LNCaP clone FGC (cell line): ENCODE results near the gene NADSYN1.

Source experiments
- DNase-seq: peaks from one replicate; pipeline ENCODE4 v3.0.0-alpha.2; 2011; ENCODE audit warnings: low read depth
- H3K4me3 ChIP-seq: 2 replicates; pipeline ENCODE4 v1.5.1; 2011; ENCODE audit warnings: mild to moderate bottlenecking, low read depth, low read length, control low read depth
- TF ChIP-seq, protein P1 (sequence below): IDR thresholded peaks from 2 replicates; pipeline ENCODE4 v1.5.1; 2012; ENCODE audit warnings: mild to moderate bottlenecking; ENCODE audit not compliant: control insufficient read depth, insufficient read depth; ENCODE audit errors: extremely low read depth

NADSYN1 gene

DNA sequence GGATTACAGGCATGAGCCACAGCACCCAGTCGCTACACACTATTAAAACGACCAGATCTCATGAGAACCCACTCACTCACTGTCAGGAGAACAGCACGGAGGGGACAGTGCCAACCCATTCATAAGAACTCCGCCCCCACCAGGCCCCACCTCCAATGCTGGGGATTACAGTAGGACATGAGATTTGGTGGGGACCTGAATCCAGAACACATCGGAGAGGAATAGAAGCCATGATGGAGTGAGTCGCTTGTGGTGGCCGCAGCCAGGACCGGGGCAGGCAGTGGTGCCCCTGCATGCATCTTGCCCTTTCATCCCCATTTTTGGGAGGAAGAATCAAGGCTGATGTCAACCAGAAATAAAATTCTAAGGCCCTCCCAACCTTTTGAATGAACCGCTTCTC is 8.7 kb downstream of the NADSYN1 start:
- TF ChIP-seq, protein P1, sequence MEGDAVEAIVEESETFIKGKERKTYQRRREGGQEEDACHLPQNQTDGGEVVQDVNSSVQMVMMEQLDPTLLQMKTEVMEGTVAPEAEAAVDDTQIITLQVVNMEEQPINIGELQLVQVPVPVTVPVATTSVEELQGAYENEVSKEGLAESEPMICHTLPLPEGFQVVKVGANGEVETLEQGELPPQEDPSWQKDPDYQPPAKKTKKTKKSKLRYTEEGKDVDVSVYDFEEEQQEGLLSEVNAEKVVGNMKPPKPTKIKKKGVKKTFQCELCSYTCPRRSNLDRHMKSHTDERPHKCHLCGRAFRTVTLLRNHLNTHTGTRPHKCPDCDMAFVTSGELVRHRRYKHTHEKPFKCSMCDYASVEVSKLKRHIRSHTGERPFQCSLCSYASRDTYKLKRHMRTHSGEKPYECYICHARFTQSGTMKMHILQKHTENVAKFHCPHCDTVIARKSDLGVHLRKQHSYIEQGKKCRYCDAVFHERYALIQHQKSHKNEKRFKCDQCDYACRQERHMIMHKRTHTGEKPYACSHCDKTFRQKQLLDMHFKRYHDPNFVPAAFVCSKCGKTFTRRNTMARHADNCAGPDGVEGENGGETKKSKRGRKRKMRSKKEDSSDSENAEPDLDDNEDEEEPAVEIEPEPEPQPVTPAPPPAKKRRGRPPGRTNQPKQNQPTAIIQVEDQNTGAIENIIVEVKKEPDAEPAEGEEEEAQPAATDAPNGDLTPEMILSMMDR, result no peak
- H3K4me3 ChIP-seq, result no peak overlapping the region
- no peak for DNase-seq

DNA sequence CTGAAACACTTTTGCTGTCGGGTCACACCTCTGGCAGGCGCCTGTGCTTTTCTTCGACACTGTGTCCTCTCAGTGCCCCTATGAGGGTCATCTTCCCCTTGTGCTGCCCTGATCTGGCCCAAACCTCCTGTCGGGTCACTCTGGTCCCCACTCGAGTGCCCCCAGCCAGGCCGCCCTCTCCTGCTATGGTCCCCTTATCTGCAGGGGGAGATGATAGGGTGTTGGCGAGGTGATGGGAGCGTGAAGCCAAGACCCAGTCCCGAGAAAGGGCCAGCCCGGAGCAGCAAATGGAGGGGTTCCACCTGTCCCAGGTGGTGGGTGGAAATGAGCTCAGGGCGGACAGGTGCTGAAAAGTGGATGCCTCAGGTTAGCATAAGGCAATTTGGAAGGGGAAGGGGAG is 9.7 kb downstream of the NADSYN1 start:
- DNase-seq, result no peak
- TF ChIP-seq, protein P1, result no peak
- H3K4me3 ChIP-seq, result no peak overlapping the region

DNA sequence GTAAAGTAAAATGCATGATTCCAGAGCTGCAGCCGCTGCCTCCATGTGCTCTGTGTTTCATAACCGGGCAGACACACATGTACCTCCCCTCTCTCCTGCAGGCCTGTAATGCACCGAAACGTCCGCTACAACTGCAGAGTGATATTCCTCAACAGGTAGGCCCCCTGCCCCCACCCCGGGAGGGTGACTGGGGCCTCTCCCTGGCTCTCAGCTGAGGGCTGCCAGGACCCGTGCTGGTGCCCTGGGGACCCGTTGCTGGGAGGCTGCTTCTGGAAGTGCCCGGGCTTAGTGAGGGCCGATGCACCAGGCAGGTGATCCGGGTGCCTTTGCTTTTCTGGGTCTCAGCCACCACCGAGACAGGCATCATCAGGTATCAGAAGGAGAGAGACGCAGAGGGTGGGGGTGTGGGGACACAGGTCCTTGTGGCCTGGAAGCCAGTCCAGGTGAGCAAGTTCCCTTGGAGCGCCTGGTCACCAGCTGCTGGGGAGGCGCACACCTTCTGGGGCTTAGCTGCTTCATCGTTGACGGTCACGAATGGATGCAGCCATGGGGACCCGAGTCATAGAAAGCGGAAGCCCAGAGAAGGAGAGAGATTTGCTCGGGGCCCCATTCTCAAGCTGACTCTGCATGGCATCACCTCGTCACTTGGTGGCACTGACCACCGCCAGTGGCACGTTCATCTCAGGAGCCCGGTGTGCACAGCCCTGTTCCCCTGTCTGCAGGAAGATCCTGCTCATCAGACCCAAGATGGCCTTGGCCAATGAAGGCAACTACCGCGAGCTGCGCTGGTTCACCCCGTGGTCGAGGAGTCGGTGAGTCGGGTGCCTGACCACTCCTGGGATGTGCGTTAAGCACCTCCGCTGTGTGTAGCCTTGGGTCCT is 10.6 kb downstream of the NADSYN1 start:
- TF ChIP-seq, protein P1, result no peak
- no peak for DNase-seq
- H3K4me3 ChIP-seq, result no peak overlapping the region

DNA sequence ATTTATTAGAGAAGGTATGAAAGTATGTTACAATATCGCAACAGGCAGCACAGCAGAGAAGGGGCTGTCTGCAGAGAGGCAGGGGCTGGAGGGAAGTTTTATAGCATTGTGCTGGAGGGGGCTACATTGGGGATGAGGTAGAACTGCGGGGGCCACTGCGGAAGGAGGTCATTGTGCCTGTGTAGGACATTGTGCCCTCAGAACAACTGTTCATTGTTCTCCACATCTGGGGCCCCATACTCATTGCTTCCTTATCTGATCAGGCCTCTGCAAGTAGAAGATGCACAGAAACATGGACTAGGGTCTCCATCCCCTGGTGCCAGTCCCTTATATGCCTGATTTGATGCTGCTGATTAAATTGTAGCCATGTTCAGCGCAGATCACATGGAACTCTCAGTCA is 12.1 kb downstream of the NADSYN1 start:
- no peak overlapping the region for H3K4me3 ChIP-seq
- TF ChIP-seq, protein P1, result no peak
- no peak for DNase-seq

DNA sequence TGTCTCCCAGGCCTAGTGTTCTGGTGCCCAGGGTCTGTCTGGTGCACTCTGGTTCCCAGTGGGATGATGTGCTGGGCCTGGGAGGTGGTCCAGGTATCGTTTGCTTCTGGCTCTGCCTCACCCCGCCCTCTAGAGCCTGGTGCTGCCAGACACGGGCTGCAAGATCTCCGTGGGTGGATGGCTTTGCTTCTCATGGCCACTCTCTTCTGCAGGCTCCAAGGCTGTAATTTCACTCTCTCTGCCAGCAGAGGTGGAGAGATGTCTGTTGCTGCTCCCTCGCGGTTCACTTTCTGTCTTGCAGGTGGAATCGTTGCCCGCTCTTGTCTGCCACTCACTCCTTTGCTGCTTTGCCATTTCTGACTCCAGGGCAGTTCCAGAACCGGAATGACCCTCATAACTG is 13.4 kb downstream of the NADSYN1 start:
- TF ChIP-seq, protein P1, result no peak
- DNase-seq, result no peak
- no peak overlapping the region for H3K4me3 ChIP-seq

DNA sequence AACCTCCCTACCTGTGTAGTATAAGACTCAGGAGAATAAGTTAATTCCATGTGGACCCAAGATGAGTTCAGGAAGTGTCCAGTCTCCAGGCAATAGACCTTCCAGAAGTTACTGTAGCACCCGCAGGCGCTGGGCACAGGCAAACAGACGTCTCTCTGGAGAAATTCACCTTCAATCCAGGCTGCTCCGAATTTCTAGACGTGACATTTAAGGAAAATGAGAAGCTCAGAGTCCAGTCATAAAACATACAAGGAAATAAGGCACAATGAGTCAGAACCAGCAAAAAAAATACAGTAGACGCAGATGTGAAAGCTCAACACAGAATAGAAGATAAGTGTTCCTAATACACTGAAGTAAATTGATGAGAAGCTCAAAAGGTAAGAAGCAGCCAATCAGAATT is 14.2 kb downstream of the NADSYN1 start:
- H3K4me3 ChIP-seq, result no peak overlapping the region
- TF ChIP-seq, protein P1, result no peak
- DNase-seq, result no peak

DNA sequence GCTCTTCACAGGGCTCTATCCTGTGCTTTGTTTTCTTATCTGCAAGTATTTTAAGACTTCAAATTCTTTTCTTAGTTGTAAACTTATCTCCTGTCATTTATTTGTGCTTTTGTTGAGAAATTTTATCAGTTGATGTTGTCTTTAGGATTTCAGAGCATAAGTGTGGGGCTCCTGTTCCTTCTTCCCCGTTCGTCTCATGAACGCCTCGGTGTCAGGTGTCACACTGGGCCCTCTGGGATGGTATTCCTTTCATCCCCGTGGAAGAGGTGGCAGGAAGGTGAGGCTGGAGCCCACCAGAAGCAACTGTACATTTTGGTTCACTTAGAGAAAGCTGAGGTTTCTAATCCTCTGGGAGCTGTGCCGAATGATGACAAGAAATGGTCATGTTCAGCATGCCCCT is 17.9 kb downstream of the NADSYN1 start:
- no peak overlapping the region for H3K4me3 ChIP-seq
- TF ChIP-seq, protein P1, result no peak
- DNase-seq, result no peak
